ENCODE results near the gene ENPP3.
A peak's percentile ranks its signal among the peaks of the same experiment; 100 is the strongest.

The ENPP3 gene

GRCh38 chr6:131654326-131654725 lies 17.2 kb downstream of the ENPP3 start:
- no peak for TF ChIP-seq CTCF (IDR thresholded peaks at IDR 0.05; ENCODE audit: low read depth, low read length)
- DNase-seq (ENCODE audit: extremely low read depth, low read depth) = no peak

- no peak for DNase-seq (ENCODE audit: extremely low read depth, low read depth)
- no peak for TF ChIP-seq CTCF (IDR thresholded peaks at IDR 0.05; ENCODE audit: low read depth, low read length)
Observed at GRCh38 chr6:131655387-131655786, 18.3 kb downstream of the ENPP3 start.

GRCh38 chr6:131655951-131656350 lies 18.8 kb downstream of the ENPP3 start:
- DNase-seq (ENCODE audit: extremely low read depth, low read depth) = no peak
- TF ChIP-seq CTCF (IDR thresholded peaks at IDR 0.05; ENCODE audit: low read depth, low read length) = no peak

GRCh38 chr6:131656667-131657066 lies 19.6 kb downstream of the ENPP3 start:
- no peak for TF ChIP-seq CTCF (IDR thresholded peaks at IDR 0.05; ENCODE audit: low read depth, low read length)
- DNase-seq (ENCODE audit: extremely low read depth, low read depth) = no peak

GRCh38 chr6:131657222-131657621 lies 20.1 kb downstream of the ENPP3 start:
- no peak for TF ChIP-seq CTCF (IDR thresholded peaks at IDR 0.05; ENCODE audit: low read depth, low read length)
- no peak for DNase-seq (ENCODE audit: extremely low read depth, low read depth)

GRCh38 chr6:131657630-131658111 lies 20.6 kb downstream of the ENPP3 start:
- peak; percentile 30 for DNase-seq (ENCODE audit: extremely low read depth, low read depth)
- no peak for TF ChIP-seq CTCF (IDR thresholded peaks at IDR 0.05; ENCODE audit: low read depth, low read length)

- TF ChIP-seq CTCF (IDR thresholded peaks at IDR 0.05; ENCODE audit: low read depth, low read length) = no peak
- DNase-seq (ENCODE audit: extremely low read depth, low read depth) = no peak
Observed at GRCh38 chr6:131658287-131658686, 21.2 kb downstream of the ENPP3 start.
